SK-N-SH treated with all-trans-retinoic acid at 6 μM for 48 hours (cell line): ENCODE measurements around the gene KRTAP10-1.

Experiments used
- ATAC-seq: fragments of 200-7000 bp; cut with Tn5 transposase; 3 replicates; pipeline ENCODE4 v1.9.1; 2020; ENCODE audit warnings: mild to moderate bottlenecking, moderate library complexity
- ARNTL ChIP-seq: fragments of 450-650 bp; formaldehyde crosslinking; IDR thresholded peaks from 2 replicates; pipeline ENCODE4 v1.5.0; 2020; ENCODE audit warnings: low read depth, mild to moderate bottlenecking, moderate library complexity, borderline replicate concordance
- BACH2 ChIP-seq: fragments of 250-450 bp; sonication (Bioruptor Pico); IDR thresholded peaks from 2 replicates; pipeline ENCODE4 v1.9.0; 2021; ENCODE audit warnings: mild to moderate bottlenecking, borderline replicate concordance
- CSDC2 ChIP-seq: fragments of 250-450 bp; sonication (Bioruptor Pico); IDR thresholded peaks from 2 replicates; pipeline ENCODE4 v1.5.0; 2020; ENCODE audit warnings: mild to moderate bottlenecking, moderate library complexity
- ESRRG ChIP-seq: fragments of 250-450 bp; sonication (Bioruptor Pico); IDR thresholded peaks from 2 replicates; pipeline ENCODE4 v1.6.1; 2021; ENCODE audit warnings: mild to moderate bottlenecking
- GLIS3 ChIP-seq: fragments of 250-450 bp; sonication (Bioruptor Pico); IDR thresholded peaks from 2 replicates; pipeline ENCODE4 v1.5.0; 2020; ENCODE audit warnings: mild to moderate bottlenecking, moderate library complexity
- ISL1 ChIP-seq: fragments of 250-450 bp; sonication (Bioruptor Pico); IDR thresholded peaks from 2 replicates; pipeline ENCODE4 v2.1.2; 2022; ENCODE audit warnings: mild to moderate bottlenecking, moderate library complexity
- OSR1 ChIP-seq: fragments of 250-450 bp; sonication (Bioruptor Pico); IDR thresholded peaks from 2 replicates; pipeline ENCODE4 v1.8.0; 2022; ENCODE audit warnings: moderate library complexity, mild to moderate bottlenecking, inconsistent platforms
- PPARA ChIP-seq: fragments of 250-450 bp; sonication (Bioruptor Pico); IDR thresholded peaks from 2 replicates; pipeline ENCODE4 v1.5.0; 2020; ENCODE audit warnings: mild to moderate bottlenecking, borderline replicate concordance
- RARB ChIP-seq: fragments of 250-450 bp; sonication (Bioruptor Pico); IDR thresholded peaks from 2 replicates; pipeline ENCODE4 v1.8.0; 2021; ENCODE audit warnings: mild to moderate bottlenecking, moderate library complexity
- SNAI2 ChIP-seq: fragments of 250-450 bp; sonication (Bioruptor Pico); IDR thresholded peaks from 2 replicates; pipeline ENCODE4 v1.5.0; 2020; ENCODE audit warnings: mild to moderate bottlenecking, moderate library complexity
- TCF4 ChIP-seq: fragments of 250-450 bp; sonication (Bioruptor Pico); IDR thresholded peaks from 2 replicates; pipeline ENCODE4 v1.8.0; 2021; ENCODE audit warnings: mild to moderate bottlenecking, moderate library complexity, borderline replicate concordance
- TOX ChIP-seq: fragments of 250-450 bp; sonication (Bioruptor Pico); IDR thresholded peaks from 2 replicates; pipeline ENCODE4 v1.8.0; 2021; ENCODE audit warnings: mild to moderate bottlenecking, moderate library complexity, borderline replicate concordance
- ZC3H10 ChIP-seq: fragments of 250-450 bp; sonication (Bioruptor Pico); IDR thresholded peaks from 2 replicates; pipeline ENCODE4 v1.5.1; 2021; ENCODE audit warnings: mild to moderate bottlenecking, moderate library complexity
- ZFP3 ChIP-seq: fragments of 250-450 bp; sonication (Bioruptor Pico); IDR thresholded peaks from 2 replicates; pipeline ENCODE4 v1.5.0; 2020; ENCODE audit warnings: mild to moderate bottlenecking, moderate library complexity
- ZFP30 ChIP-seq: fragments of 450-650 bp; formaldehyde crosslinking; IDR thresholded peaks from 2 replicates; pipeline ENCODE4 v1.5.0; 2022; ENCODE audit warnings: mild to moderate bottlenecking, moderate library complexity
- ZNF565 ChIP-seq: fragments of 450-650 bp; formaldehyde crosslinking; conservative IDR thresholded peaks from 2 replicates; pipeline ENCODE4 v1.5.0; 2020; ENCODE audit warnings: low read depth, mild to moderate bottlenecking, moderate library complexity
- ZNF70 ChIP-seq: fragments of 450-650 bp; formaldehyde crosslinking; IDR thresholded peaks from 2 replicates; pipeline ENCODE4 v1.5.0; 2020; ENCODE audit warnings: mild to moderate bottlenecking, moderate library complexity
- ZNF8 ChIP-seq: fragments of 450-650 bp; formaldehyde crosslinking; IDR thresholded peaks from 2 replicates; pipeline ENCODE4 v1.5.0; 2020; ENCODE audit warnings: mild to moderate bottlenecking, moderate library complexity
- TF ChIP-seq, protein P1 (sequence below): fragments of 250-450 bp; sonication (Bioruptor Pico); IDR thresholded peaks from 2 replicates; pipeline ENCODE4 v1.5.1; 2020; ENCODE audit warnings: low read depth, mild to moderate bottlenecking, moderate library complexity
- TF ChIP-seq, protein P2 (sequence below): fragments of 250-450 bp; sonication (Bioruptor Pico); IDR thresholded peaks from 2 replicates; pipeline ENCODE4 v1.5.1; 2021; ENCODE audit warnings: mild to moderate bottlenecking, moderate library complexity
- TF ChIP-seq, protein P3 (sequence below): fragments of 250-450 bp; sonication (Bioruptor Pico); IDR thresholded peaks from 2 replicates; pipeline ENCODE4 v1.8.0; 2021; ENCODE audit warnings: low read depth, mild to moderate bottlenecking, moderate library complexity, borderline replicate concordance
- TF ChIP-seq, protein P4 (sequence below): fragments of 250-450 bp; sonication (Bioruptor Pico); IDR thresholded peaks from 2 replicates; pipeline ENCODE4 v1.5.0; 2020; ENCODE audit warnings: mild to moderate bottlenecking, moderate library complexity
- TF ChIP-seq, protein P5 (sequence below): fragments of 250-450 bp; sonication (Bioruptor Pico); IDR thresholded peaks from 2 replicates; pipeline ENCODE4 v1.8.0; 2020; ENCODE audit warnings: mild to moderate bottlenecking, moderate library complexity, borderline replicate concordance

The KRTAP10-1 gene

DNA sequence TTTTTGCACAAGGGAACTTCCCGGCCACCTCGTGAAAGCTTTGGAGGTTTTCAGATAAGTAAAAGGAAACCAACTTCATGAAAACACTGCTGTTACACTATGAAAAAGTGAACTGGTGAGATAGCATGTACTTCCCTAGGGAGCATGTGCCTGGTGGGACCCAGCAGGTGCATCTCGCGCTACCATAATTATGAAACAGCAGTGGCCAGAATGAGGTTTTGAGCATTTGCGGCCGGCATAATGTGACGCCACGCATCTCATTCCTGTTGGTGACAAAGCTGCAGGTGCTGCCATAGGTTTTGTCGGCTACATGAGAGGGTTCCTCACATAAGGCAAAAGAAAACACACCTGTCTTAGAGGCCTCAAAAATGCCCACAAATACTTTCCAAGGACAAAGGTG is 16.9 kb upstream of the KRTAP10-1 start:
- no peak for ATAC-seq
- TF ChIP-seq ZNF8 (CRISPR knock-in tag) (no peak), RARB (CRISPR knock-in tag) (no peak), BACH2 (CRISPR knock-in tag) (no peak), SNAI2 (CRISPR knock-in tag) (no peak), OSR1 (CRISPR knock-in tag) (no peak), GLIS3 (no peak), ZC3H10 (no peak), ZNF70 (CRISPR knock-in tag) (no peak), CSDC2 (CRISPR knock-in tag) (no peak), TCF4 (CRISPR knock-in tag) (no peak), ZFP30 (CRISPR knock-in tag) (no peak), ARNTL (CRISPR knock-in tag) (no peak), PPARA (no peak), ISL1 (no peak)
- TF ChIP-seq, protein P1, sequence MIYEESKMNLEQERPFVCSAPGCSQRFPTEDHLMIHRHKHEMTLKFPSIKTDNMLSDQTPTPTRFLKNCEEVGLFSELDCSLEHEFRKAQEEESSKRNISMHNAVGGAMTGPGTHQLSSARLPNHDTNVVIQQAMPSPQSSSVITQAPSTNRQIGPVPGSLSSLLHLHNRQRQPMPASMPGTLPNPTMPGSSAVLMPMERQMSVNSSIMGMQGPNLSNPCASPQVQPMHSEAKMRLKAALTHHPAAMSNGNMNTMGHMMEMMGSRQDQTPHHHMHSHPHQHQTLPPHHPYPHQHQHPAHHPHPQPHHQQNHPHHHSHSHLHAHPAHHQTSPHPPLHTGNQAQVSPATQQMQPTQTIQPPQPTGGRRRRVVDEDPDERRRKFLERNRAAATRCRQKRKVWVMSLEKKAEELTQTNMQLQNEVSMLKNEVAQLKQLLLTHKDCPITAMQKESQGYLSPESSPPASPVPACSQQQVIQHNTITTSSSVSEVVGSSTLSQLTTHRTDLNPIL = no peak
- TF ChIP-seq, protein P2, sequence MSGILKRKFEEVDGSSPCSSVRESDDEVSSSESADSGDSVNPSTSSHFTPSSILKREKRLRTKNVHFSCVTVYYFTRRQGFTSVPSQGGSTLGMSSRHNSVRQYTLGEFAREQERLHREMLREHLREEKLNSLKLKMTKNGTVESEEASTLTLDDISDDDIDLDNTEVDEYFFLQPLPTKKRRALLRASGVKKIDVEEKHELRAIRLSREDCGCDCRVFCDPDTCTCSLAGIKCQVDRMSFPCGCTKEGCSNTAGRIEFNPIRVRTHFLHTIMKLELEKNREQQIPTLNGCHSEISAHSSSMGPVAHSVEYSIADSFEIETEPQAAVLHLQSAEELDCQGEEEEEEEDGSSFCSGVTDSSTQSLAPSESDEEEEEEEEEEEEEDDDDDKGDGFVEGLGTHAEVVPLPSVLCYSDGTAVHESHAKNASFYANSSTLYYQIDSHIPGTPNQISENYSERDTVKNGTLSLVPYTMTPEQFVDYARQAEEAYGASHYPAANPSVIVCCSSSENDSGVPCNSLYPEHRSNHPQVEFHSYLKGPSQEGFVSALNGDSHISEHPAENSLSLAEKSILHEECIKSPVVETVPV (CRISPR knock-in tag) = no peak
- TF ChIP-seq, protein P3, sequence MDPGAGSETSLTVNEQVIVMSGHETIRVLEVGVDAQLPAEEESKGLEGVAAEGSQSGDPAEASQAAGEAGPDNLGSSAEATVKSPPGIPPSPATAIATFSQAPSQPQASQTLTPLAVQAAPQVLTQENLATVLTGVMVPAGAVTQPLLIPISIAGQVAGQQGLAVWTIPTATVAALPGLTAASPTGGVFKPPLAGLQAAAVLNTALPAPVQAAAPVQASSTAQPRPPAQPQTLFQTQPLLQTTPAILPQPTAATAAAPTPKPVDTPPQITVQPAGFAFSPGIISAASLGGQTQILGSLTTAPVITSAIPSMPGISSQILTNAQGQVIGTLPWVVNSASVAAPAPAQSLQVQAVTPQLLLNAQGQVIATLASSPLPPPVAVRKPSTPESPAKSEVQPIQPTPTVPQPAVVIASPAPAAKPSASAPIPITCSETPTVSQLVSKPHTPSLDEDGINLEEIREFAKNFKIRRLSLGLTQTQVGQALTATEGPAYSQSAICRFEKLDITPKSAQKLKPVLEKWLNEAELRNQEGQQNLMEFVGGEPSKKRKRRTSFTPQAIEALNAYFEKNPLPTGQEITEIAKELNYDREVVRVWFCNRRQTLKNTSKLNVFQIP = no peak

DNA sequence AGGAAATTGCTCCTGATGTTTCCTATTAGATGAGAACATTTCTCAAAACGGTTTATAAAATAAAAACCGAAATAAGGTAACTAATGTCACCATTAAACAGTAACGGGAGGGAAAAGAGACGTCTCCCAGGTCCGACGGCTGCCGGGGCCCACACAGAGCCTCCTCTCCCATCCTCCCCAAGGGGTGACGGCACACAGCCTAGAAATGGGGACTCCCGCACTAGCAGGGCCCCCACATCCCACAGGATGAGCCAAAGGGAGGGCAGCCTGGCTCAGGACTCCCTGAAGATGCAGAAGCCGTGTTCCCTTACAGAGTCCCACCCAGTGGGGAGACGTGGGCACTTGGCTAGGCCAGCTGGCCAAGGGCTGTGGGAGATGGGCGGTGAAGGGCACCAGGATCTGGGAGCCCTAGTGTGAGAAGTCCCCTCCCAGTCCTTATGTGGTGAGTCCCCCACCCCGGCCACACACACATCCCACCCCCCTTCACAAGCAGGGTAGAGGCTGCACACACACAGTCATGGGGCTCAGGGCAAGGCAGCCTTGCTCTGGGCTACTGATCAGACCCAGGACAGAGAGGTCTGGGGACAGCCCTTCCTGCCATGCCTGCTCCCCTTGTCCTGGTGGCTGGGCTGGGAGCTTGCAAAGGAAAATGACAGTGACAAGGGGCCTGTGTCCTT is 15.3 kb upstream of the KRTAP10-1 start:
- TF ChIP-seq, protein P1 = no peak
- no peak for TF ChIP-seq GLIS3
- no peak for TF ChIP-seq ARNTL (CRISPR knock-in tag)
- TF ChIP-seq RARB (CRISPR knock-in tag) = no peak
- TF ChIP-seq ISL1 = no peak
- TF ChIP-seq SNAI2 (CRISPR knock-in tag) = no peak
- TF ChIP-seq, protein P2 (CRISPR knock-in tag) = no peak
- TF ChIP-seq PPARA = no peak
- TF ChIP-seq, protein P3 = no peak
- TF ChIP-seq ZNF70 (CRISPR knock-in tag) = no peak
- no peak for TF ChIP-seq ZNF565 (CRISPR knock-in tag)
- no peak for TF ChIP-seq ZFP30 (CRISPR knock-in tag)
- no peak for TF ChIP-seq TOX (CRISPR knock-in tag)
- TF ChIP-seq OSR1 (CRISPR knock-in tag) = no peak
- TF ChIP-seq TCF4 (CRISPR knock-in tag) = no peak
- TF ChIP-seq ESRRG (CRISPR knock-in tag) = no peak
- TF ChIP-seq ZFP3 = no peak
- TF ChIP-seq ZNF8 (CRISPR knock-in tag) = no peak
- TF ChIP-seq, protein P4, sequence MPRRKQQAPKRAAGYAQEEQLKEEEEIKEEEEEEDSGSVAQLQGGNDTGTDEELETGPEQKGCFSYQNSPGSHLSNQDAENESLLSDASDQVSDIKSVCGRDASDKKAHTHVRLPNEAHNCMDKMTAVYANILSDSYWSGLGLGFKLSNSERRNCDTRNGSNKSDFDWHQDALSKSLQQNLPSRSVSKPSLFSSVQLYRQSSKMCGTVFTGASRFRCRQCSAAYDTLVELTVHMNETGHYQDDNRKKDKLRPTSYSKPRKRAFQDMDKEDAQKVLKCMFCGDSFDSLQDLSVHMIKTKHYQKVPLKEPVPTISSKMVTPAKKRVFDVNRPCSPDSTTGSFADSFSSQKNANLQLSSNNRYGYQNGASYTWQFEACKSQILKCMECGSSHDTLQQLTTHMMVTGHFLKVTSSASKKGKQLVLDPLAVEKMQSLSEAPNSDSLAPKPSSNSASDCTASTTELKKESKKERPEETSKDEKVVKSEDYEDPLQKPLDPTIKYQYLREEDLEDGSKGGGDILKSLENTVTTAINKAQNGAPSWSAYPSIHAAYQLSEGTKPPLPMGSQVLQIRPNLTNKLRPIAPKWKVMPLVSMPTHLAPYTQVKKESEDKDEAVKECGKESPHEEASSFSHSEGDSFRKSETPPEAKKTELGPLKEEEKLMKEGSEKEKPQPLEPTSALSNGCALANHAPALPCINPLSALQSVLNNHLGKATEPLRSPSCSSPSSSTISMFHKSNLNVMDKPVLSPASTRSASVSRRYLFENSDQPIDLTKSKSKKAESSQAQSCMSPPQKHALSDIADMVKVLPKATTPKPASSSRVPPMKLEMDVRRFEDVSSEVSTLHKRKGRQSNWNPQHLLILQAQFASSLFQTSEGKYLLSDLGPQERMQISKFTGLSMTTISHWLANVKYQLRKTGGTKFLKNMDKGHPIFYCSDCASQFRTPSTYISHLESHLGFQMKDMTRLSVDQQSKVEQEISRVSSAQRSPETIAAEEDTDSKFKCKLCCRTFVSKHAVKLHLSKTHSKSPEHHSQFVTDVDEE (CRISPR knock-in tag) = no peak
- TF ChIP-seq, protein P5, sequence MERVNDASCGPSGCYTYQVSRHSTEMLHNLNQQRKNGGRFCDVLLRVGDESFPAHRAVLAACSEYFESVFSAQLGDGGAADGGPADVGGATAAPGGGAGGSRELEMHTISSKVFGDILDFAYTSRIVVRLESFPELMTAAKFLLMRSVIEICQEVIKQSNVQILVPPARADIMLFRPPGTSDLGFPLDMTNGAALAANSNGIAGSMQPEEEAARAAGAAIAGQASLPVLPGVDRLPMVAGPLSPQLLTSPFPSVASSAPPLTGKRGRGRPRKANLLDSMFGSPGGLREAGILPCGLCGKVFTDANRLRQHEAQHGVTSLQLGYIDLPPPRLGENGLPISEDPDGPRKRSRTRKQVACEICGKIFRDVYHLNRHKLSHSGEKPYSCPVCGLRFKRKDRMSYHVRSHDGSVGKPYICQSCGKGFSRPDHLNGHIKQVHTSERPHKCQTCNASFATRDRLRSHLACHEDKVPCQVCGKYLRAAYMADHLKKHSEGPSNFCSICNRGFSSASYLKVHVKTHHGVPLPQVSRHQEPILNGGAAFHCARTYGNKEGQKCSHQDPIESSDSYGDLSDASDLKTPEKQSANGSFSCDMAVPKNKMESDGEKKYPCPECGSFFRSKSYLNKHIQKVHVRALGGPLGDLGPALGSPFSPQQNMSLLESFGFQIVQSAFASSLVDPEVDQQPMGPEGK (CRISPR knock-in tag) = no peak
- TF ChIP-seq, all 23 proteins: peak for 0
- no peak for ATAC-seq
